ENCODE data around the gene SFRP4. TPM values are rescaled to one million over a fixed set of nuclear protein-coding genes. Genes with fewer than 3 reads are reported as not detected.
"Not testable (repeated sequence)": the region's sequence is repeated elsewhere in the genome, so short reads cannot be mapped to it uniquely, and the experiment has no call there.

The SFRP4 gene
- not detected for total RNA-seq
- 0 reads per million in 2 donors for total RNA-seq

DNA sequence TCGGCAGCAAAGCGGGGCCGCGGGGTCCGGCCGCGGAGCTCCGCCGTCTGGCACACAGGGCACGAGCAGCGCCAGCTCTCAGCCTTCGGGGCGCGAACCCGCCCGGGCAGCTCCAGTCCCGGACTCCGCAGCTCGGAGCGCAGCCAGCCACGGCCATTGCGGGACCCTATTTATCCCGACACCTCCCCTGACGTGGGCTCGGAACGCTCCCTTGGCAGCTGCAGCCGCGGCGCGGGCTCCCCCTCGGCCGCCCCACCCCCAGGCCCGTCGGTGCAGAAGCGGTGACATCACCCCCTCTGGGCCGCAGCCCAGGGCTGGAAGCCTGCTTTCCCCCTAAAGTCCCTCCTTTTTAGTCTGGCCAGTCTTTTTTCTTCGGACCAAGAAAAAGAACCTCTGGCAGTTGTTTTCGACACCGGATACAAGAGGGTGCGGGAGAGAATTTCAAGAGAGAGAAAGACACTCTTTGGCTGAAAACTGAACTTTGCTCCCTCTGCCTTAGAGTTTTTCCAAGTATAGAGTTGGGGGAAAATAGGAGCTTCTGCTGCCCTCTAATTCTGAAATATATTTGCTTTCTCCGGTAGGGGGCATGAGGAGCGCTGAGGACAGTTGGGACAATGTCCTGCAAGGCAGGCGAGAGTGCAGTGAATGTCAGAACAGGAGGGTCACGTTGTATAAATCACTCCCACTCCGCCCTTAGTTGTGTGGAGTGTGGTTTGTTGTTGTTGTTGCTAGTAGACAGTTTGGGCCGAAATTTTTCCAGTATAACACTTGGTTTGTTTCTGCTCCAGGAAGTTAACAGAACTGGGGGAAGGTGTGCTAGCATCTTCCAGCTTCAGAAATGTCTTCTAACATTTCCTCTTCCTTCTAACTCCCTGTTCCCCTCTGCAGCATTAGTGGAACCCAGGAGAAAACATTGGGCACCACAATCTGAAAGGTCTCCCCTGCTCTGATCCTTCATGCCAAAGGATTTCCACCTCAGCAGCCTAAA, at the start of gene SFRP4:
SFRP4 (minus strand) TSS at position 145 of the 988 bp plus-strand sequence. CDS start 280 bp downstream, outside the sequence.
- H3K4me3 Mint-ChIP-seq = peak within 1 kb of the TSS; percentile 60
- DNase-seq = no peak

GRCh38 chr7:37964196-37964595, 47.6 kb upstream of the SFRP4 start:
- H3K27ac Mint-ChIP-seq = no peak overlapping the region
- no peaks in the 10 kb centered on the region for H3K9me3 ChIP-seq (ENCODE audit: control insufficient read depth, low read length, poor library complexity, severe bottlenecking)
- no peak for ATAC-seq
- no peaks in the 10 kb centered on the region for H3K36me3 Mint-ChIP-seq (ENCODE audit: low read depth)
- H3K27me3 Mint-ChIP-seq = peaks cover 5% of the 10 kb centered on the region
- no peak for DNase-seq
- no peak overlapping the region for H3K4me3 Mint-ChIP-seq
- no peaks in the 10 kb centered on the region for H3K4me1 Mint-ChIP-seq

More for the DNA sequence above, at the start of gene SFRP4:
- ATAC-seq = no peak
- no peak within 1 kb of the TSS for H3K27ac Mint-ChIP-seq
- no peaks in the 10 kb centered on the region for H3K9me3 ChIP-seq (ENCODE audit: control insufficient read depth, low read length, poor library complexity, severe bottlenecking)
- peaks cover 6% of the 10 kb centered on the region for H3K36me3 Mint-ChIP-seq (ENCODE audit: low read depth)
- peaks cover 11% of the 10 kb centered on the region for H3K4me1 Mint-ChIP-seq
- H3K27me3 Mint-ChIP-seq = peaks cover 73% of the 10 kb centered on the region

- H3K4me3 Mint-ChIP-seq = no peak overlapping the region
- H3K9me3 ChIP-seq (ENCODE audit: control insufficient read depth, low read length, poor library complexity, severe bottlenecking) = no peaks in the 10 kb centered on the region
- no peaks in the 10 kb centered on the region for H3K4me1 Mint-ChIP-seq
- no peak overlapping the region for H3K27ac Mint-ChIP-seq
- no peaks in the 10 kb centered on the region for H3K36me3 Mint-ChIP-seq (ENCODE audit: low read depth)
- no peak for DNase-seq
- peaks cover 10% of the 10 kb centered on the region for H3K27me3 Mint-ChIP-seq
- ATAC-seq = no peak
Measured at GRCh38 chr7:37961251-37961650, 44.6 kb upstream of the SFRP4 start.

- ATAC-seq (no peak), DNase-seq (no peak)
- Mint-ChIP-seq H3K4me1 (no peaks in the 10 kb centered on the region), H3K27me3 (peaks cover 10% of the 10 kb centered on the region), H3K27ac (no peak overlapping the region), H3K4me3 (no peak overlapping the region), H3K36me3 (ENCODE audit: low read depth) (no peaks in the 10 kb centered on the region)
- no peaks in the 10 kb centered on the region for H3K9me3 ChIP-seq (ENCODE audit: control insufficient read depth, low read length, poor library complexity, severe bottlenecking)
Measured at GRCh38 chr7:37960483-37960882, 43.9 kb upstream of the SFRP4 start.

GRCh38 chr7:37957221-37957970, 40.8 kb upstream of the SFRP4 start:
- Mint-ChIP-seq H3K27ac (no peak overlapping the region), H3K27me3 (peaks cover 5% of the 10 kb centered on the region), H3K4me3 (no peak overlapping the region), H3K4me1 (no peaks in the 10 kb centered on the region), H3K36me3 (ENCODE audit: low read depth) (no peaks in the 10 kb centered on the region)
- H3K9me3 ChIP-seq (ENCODE audit: control insufficient read depth, low read length, poor library complexity, severe bottlenecking) = no peaks in the 10 kb centered on the region
- ATAC-seq (no peak), DNase-seq (no peak)

GRCh38 chr7:37956791-37957190, 40.2 kb upstream of the SFRP4 start:
- Mint-ChIP-seq H3K27me3 (peaks cover 5% of the 10 kb centered on the region), H3K4me3 (no peak overlapping the region), H3K36me3 (ENCODE audit: low read depth) (no peaks in the 10 kb centered on the region), H3K4me1 (no peaks in the 10 kb centered on the region), H3K27ac (no peak overlapping the region)
- no peak for ATAC-seq
- no peak for DNase-seq
- no peaks in the 10 kb centered on the region for H3K9me3 ChIP-seq (ENCODE audit: control insufficient read depth, low read length, poor library complexity, severe bottlenecking)

GRCh38 chr7:37954217-37954616, 37.6 kb upstream of the SFRP4 start:
- H3K9me3 ChIP-seq (ENCODE audit: control insufficient read depth, low read length, poor library complexity, severe bottlenecking); DNase-seq; H3K27ac Mint-ChIP-seq; ATAC-seq; H3K4me3 Mint-ChIP-seq; H3K4me1 Mint-ChIP-seq; H3K36me3 Mint-ChIP-seq (ENCODE audit: low read depth); H3K27me3 Mint-ChIP-seq: not testable (repeated sequence)

DNA sequence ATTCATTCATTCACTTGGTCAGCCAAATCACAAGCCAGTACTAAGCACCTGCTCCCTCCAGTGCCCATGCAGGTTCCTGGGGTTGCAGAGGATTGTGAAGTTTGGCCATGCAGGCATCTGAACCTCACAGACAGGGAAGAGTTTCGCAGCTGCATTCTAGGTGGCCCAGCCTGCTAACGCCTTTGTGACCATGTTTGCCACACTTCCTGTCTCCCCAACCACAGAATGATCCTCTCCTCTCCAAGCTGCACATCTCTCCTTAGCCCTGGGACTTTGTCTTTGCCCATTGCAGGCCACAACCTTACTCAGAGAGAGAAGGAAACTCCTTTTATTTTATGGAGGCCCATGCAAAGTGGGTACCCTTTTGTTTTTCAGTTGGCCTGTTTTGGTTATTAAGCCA, 35.6 kb upstream of the SFRP4 start:
- Mint-ChIP-seq H3K27me3 (peaks cover 3% of the 10 kb centered on the region), H3K27ac (no peak overlapping the region), H3K4me3 (no peak overlapping the region), H3K4me1 (no peaks in the 10 kb centered on the region), H3K36me3 (ENCODE audit: low read depth) (no peaks in the 10 kb centered on the region)
- no peaks in the 10 kb centered on the region for H3K9me3 ChIP-seq (ENCODE audit: control insufficient read depth, low read length, poor library complexity, severe bottlenecking)
- DNase-seq (no peak), ATAC-seq (no peak)

GRCh38 chr7:37947941-37948210, 31.3 kb upstream of the SFRP4 start:
- no peak for DNase-seq
- H3K27ac Mint-ChIP-seq = no peak overlapping the region
- H3K27me3 Mint-ChIP-seq = no peaks in the 10 kb centered on the region
- no peak for ATAC-seq
- H3K36me3 Mint-ChIP-seq (ENCODE audit: low read depth) = no peaks in the 10 kb centered on the region
- no peaks in the 10 kb centered on the region for H3K4me1 Mint-ChIP-seq
- no peak overlapping the region for H3K4me3 Mint-ChIP-seq
- H3K9me3 ChIP-seq (ENCODE audit: control insufficient read depth, low read length, poor library complexity, severe bottlenecking) = no peaks in the 10 kb centered on the region

DNA sequence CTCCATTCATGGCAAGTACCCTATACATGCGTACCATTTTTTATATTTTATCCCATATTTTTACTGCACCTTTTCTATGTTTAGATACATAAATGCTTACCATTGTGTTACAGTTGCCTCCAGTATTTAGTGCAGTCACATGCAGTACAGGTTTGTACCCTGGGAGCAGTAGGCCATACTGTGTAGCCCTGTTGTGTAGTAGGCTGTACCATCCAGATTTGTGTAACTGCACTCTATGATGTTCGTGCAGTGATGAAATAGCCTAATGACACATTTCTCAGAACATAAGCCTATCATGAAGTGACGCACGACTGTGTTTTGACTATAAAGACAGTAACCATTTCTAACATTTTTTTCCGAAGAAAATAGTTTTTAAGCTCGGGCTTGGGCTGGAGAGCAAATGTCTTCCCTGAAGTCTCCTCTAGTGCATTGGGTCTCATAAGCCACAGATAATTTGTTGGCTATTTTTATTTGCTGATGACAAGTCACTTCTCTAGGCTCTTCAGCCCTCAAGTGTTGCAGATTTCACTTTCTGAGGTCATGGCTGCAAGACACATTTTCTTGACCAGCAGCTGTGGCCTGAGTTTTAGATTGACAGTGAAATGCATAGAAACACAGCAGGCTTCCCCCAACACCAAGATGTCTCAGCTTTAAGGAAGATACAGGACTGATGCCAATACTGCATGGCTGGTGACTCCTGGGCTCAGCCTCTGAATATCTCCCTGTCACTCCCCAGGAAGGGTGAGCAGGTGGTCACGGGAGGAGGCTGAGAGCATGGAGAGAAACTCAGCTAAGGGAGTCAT, 30.7 kb upstream of the SFRP4 start:
- Mint-ChIP-seq H3K4me1 (no peaks in the 10 kb centered on the region), H3K36me3 (ENCODE audit: low read depth) (no peaks in the 10 kb centered on the region), H3K4me3 (no peak overlapping the region), H3K27me3 (no peaks in the 10 kb centered on the region), H3K27ac (no peak overlapping the region)
- no peaks in the 10 kb centered on the region for H3K9me3 ChIP-seq (ENCODE audit: control insufficient read depth, low read length, poor library complexity, severe bottlenecking)
- no peak for ATAC-seq
- DNase-seq = no peak

DNA sequence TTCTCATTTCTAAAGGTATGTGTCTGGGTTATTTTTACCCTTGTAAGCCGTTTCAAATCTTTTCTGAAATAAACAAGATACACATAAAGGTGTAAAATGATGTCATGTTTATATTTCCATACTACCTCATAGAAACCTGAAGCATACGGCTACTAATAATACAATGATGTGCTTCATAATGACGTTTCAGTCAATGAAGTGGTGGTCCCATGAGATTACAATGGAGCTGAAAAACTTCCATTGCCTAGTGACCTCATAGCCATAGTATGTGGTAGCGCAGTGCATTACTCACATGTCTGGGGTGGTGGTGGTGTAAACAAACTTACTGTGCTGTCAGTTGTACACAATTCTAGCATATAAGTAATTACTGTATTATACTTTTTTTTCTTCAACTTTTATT, 28.7 kb upstream of the SFRP4 start:
- no peaks in the 10 kb centered on the region for H3K4me1 Mint-ChIP-seq
- no peak for ATAC-seq

DNA sequence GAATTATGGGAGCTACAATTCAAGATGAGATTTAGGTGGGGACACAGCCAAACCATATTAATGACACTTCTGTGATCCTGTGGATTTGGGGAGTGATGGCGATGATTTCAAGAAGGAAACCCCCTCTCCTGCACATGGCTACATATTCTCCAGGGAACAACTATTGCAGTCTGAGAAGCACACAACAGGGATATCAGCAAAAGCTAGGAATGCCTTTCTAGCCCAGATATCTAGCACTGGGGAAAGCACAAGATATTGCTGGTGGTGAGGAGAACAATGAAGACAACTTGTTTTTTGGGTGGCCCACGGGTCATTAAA, 28.1 kb upstream of the SFRP4 start:
- H3K9me3 ChIP-seq (ENCODE audit: control insufficient read depth, low read length, poor library complexity, severe bottlenecking) = no peaks in the 10 kb centered on the region
- Mint-ChIP-seq H3K27ac (no peak overlapping the region), H3K4me3 (no peak overlapping the region), H3K4me1 (no peaks in the 10 kb centered on the region), H3K36me3 (ENCODE audit: low read depth) (no peaks in the 10 kb centered on the region), H3K27me3 (no peaks in the 10 kb centered on the region)
- ATAC-seq (no peak), DNase-seq (no peak)

More for the DNA sequence above, 28.7 kb upstream of the SFRP4 start:
- H3K9me3 ChIP-seq (ENCODE audit: control insufficient read depth, low read length, poor library complexity, severe bottlenecking) = no peaks in the 10 kb centered on the region
- no peaks in the 10 kb centered on the region for H3K27me3 Mint-ChIP-seq
- H3K27ac Mint-ChIP-seq = no peak overlapping the region
- no peaks in the 10 kb centered on the region for H3K36me3 Mint-ChIP-seq (ENCODE audit: low read depth)
- H3K4me3 Mint-ChIP-seq = no peak overlapping the region
- no peak for DNase-seq
